ENCODE measurements around the gene RNF44. TPM values are rescaled to one million over a fixed set of nuclear protein-coding genes. Genes with fewer than 3 reads are reported as not detected.

Gene RNF44
- total and polyA plus RNA-seq, 2 of the 13 experiments (the other 11 are each of a cell fraction or from before 2014, with no cell fraction given): 9.2 to 16.8 TPM

DNA sequence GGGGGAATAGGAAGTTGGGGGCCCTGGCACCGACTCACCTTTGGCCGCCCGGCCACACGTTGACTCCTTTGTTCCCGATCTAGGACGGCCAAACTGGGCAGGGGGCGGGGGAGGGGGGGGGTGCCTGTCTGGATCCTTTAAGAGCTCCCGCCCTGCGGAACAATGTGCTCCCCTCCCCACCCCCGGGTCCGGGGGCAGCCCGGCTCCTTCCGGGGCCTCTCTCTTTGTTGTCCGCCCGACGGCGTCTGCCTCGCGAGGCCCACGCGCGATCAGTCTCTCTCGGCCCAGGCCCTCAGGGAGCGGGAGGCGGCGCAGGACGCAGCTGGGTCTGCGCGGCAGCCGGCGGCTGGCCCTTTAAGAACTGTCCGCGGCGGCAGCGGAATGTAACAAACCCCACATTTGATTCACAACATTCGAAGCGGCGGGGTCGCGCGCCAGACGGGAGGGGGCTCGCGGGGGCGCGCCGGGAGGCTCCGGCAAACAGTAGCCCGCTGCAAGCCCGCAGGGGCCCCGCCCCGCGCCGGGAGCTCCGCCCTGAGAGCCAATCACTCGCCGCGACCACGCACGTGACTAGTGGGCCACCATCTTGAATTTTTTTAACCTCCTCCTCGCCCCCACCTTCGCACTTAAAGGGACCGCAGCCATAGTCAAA is at the start of gene RNF44 (continued):
- TF ChIP-seq GTF2F1 (IDR thresholded peaks at IDR 0.05; ENCODE audit: low read length) (no peak), ZNF441 (CRISPR knock-in tag; IDR thresholded peaks at IDR 0.05; ENCODE audit: borderline replicate concordance) (no peak), ZNF746 (CRISPR knock-in tag; IDR thresholded peaks at IDR 0.05) (no peak), MTF2 (CRISPR knock-in tag; IDR thresholded peaks at IDR 0.05; ENCODE audit: borderline replicate concordance) (no peak), RBM22 (optimal IDR thresholded peaks at IDR 0.05; ENCODE audit: low read length) (no peak), NBN (conservative IDR thresholded peaks at IDR 0.05) (no peak), HES4 (CRISPR knock-in tag; IDR thresholded peaks at IDR 0.05; ENCODE audit: borderline replicate concordance) (no peak), ZFP36 (IDR thresholded peaks at IDR 0.05; ENCODE audit: borderline replicate concordance, low read depth, low read length, partially characterized antibody) (no peak), SMC3 (IDR thresholded peaks at IDR 0.05; ENCODE audit: low read length) (no peak), ZNF790 (CRISPR knock-in tag; IDR thresholded peaks at IDR 0.05; ENCODE audit: borderline replicate concordance) (0 out of 2 replicates have a peak, but pooled peaks have one; percentile 63), ZNF263 (CRISPR knock-in tag; IDR thresholded peaks at IDR 0.05) (no peak), ZNF563 (CRISPR knock-in tag; IDR thresholded peaks at IDR 0.05) (peak; percentile 43; the same call in 1 of the 2 replicates), NR3C1 (CRISPR knock-in tag; IDR thresholded peaks at IDR 0.05) (no peak), FOXP1 (IDR thresholded peaks at IDR 0.05) (no peak), FOXP1 (CRISPR knock-in tag; IDR thresholded peaks at IDR 0.05) (no peak), ZNF225 (CRISPR knock-in tag; IDR thresholded peaks at IDR 0.05) (no peak), ARID2 (CRISPR knock-in tag; IDR thresholded peaks at IDR 0.05; ENCODE audit: borderline replicate concordance) (no peak), MLLT10 (CRISPR knock-in tag; IDR thresholded peaks at IDR 0.05) (no peak)
- TF ChIP-seq, protein P1, sequence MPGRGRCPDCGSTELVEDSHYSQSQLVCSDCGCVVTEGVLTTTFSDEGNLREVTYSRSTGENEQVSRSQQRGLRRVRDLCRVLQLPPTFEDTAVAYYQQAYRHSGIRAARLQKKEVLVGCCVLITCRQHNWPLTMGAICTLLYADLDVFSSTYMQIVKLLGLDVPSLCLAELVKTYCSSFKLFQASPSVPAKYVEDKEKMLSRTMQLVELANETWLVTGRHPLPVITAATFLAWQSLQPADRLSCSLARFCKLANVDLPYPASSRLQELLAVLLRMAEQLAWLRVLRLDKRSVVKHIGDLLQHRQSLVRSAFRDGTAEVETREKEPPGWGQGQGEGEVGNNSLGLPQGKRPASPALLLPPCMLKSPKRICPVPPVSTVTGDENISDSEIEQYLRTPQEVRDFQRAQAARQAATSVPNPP (CRISPR knock-in tag; IDR thresholded peaks at IDR 0.05): no peak; the same call in 1 of the 2 replicates
- TF ChIP-seq, protein P2, sequence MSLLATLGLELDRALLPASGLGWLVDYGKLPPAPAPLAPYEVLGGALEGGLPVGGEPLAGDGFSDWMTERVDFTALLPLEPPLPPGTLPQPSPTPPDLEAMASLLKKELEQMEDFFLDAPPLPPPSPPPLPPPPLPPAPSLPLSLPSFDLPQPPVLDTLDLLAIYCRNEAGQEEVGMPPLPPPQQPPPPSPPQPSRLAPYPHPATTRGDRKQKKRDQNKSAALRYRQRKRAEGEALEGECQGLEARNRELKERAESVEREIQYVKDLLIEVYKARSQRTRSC (CRISPR knock-in tag; IDR thresholded peaks at IDR 0.05; ENCODE audit: low read depth): no peak
- TF ChIP-seq, protein P3, sequence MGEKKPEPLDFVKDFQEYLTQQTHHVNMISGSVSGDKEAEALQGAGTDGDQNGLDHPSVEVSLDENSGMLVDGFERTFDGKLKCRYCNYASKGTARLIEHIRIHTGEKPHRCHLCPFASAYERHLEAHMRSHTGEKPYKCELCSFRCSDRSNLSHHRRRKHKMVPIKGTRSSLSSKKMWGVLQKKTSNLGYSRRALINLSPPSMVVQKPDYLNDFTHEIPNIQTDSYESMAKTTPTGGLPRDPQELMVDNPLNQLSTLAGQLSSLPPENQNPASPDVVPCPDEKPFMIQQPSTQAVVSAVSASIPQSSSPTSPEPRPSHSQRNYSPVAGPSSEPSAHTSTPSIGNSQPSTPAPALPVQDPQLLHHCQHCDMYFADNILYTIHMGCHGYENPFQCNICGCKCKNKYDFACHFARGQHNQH (CRISPR knock-in tag; IDR thresholded peaks at IDR 0.05): no peak
- TF ChIP-seq, protein P4, sequence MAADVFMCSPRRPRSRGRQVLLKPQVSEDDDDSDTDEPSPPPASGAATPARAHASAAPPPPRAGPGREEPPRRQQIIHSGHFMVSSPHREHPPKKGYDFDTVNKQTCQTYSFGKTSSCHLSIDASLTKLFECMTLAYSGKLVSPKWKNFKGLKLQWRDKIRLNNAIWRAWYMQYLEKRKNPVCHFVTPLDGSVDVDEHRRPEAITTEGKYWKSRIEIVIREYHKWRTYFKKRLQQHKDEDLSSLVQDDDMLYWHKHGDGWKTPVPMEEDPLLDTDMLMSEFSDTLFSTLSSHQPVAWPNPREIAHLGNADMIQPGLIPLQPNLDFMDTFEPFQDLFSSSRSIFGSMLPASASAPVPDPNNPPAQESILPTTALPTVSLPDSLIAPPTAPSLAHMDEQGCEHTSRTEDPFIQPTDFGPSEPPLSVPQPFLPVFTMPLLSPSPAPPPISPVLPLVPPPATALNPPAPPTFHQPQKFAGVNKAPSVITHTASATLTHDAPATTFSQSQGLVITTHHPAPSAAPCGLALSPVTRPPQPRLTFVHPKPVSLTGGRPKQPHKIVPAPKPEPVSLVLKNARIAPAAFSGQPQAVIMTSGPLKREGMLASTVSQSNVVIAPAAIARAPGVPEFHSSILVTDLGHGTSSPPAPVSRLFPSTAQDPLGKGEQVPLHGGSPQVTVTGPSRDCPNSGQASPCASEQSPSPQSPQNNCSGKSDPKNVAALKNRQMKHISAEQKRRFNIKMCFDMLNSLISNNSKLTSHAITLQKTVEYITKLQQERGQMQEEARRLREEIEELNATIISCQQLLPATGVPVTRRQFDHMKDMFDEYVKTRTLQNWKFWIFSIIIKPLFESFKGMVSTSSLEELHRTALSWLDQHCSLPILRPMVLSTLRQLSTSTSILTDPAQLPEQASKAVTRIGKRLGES (CRISPR knock-in tag; IDR thresholded peaks at IDR 0.05; ENCODE audit: borderline replicate concordance): no peak
- TF ChIP-seq, protein P5, sequence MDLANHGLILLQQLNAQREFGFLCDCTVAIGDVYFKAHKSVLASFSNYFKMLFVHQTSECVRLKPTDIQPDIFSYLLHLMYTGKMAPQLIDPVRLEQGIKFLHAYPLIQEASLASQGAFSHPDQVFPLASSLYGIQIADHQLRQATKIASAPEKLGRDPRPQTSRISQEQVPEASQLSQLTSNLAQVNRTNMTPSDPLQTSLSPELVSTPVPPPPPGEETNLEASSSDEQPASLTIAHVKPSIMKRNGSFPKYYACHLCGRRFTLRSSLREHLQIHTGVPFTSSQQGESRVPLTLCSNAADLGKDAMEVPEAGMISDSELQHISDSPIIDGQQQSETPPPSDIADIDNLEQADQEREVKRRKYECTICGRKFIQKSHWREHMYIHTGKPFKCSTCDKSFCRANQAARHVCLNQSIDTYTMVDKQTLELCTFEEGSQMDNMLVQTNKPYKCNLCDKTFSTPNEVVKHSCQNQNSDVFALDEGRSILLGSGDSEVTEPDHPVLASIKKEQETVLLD (CRISPR knock-in tag; IDR thresholded peaks at IDR 0.05; ENCODE audit: low read depth): no peak

All from HepG2 (cell line).